NT2/D1 (cell line): ENCODE measurements around the gene QDPR.

Source experiments
- SUZ12 ChIP-seq: IDR thresholded peaks from 2 replicates; pipeline ENCODE4 v1.6.1; 2011; ENCODE audit not compliant: insufficient read length, insufficient read depth; ENCODE audit errors: extremely low read depth
- YY1 ChIP-seq: IDR thresholded peaks from 2 replicates; pipeline ENCODE4 v1.6.1; 2011; ENCODE audit not compliant: insufficient read length, insufficient read depth
- ZNF274 ChIP-seq: IDR thresholded peaks from 2 replicates; pipeline ENCODE4 v1.6.1; 2011; ENCODE audit warnings: mild to moderate bottlenecking, low read depth, low read length

DNA sequence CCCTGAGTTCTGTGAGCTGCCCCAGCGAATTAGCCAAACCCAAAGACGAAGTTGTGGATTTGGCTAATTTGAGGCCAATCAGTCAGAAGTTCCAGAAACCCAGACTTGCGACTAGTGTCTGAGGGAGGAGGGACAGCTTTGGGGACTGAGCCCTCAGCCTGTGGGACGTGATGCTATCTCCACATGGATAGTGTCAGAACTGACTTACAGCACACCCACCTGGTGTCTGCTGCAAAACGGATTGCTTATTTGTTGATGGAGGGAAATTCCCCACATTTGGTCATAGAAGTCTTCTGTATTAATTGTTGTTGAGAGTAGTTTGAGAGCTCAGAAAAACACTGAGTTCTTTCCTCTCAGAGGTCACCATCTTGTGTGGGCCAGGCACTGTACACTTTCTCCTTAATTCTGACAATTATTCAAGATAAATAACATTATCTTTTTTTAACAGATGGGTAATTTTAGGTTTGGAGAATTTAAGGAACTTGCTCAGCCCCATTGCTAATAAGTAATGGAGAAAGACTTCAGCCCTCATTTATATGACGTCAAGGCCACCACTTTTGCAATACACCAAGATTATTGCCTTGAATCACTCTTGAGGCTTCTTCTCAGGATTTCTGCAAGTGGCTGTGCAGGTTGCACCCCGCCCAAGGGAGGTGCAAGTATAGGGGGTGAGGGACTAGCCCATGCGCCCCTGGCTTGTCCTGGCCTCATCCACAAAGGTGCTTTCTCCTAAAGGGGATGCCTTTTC is 19.8 kb upstream of the QDPR start:
- TF ChIP-seq YY1 = no peak
- TF ChIP-seq ZNF274 = no peak
- no peak for TF ChIP-seq SUZ12
